Measurements from ENCODE around the gene CRIM1.

- TF ChIP-seq, protein P1, sequence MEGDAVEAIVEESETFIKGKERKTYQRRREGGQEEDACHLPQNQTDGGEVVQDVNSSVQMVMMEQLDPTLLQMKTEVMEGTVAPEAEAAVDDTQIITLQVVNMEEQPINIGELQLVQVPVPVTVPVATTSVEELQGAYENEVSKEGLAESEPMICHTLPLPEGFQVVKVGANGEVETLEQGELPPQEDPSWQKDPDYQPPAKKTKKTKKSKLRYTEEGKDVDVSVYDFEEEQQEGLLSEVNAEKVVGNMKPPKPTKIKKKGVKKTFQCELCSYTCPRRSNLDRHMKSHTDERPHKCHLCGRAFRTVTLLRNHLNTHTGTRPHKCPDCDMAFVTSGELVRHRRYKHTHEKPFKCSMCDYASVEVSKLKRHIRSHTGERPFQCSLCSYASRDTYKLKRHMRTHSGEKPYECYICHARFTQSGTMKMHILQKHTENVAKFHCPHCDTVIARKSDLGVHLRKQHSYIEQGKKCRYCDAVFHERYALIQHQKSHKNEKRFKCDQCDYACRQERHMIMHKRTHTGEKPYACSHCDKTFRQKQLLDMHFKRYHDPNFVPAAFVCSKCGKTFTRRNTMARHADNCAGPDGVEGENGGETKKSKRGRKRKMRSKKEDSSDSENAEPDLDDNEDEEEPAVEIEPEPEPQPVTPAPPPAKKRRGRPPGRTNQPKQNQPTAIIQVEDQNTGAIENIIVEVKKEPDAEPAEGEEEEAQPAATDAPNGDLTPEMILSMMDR (IDR thresholded peaks at IDR 0.05; ENCODE audit: low read length) = no peak
- TF ChIP-seq EZH2 (optimal IDR thresholded peaks at IDR 0.05; ENCODE audit: low read depth, low read length) (no peak), EZH2phosphoT487 (IDR thresholded peaks at IDR 0.05; ENCODE audit: low read length) (no peak)
Measured at GRCh38 chr2:36423619-36424120, 68.1 kb downstream of the CRIM1 start.
